ENCODE data around the gene SPINK2.

The SPINK2 gene

DNA sequence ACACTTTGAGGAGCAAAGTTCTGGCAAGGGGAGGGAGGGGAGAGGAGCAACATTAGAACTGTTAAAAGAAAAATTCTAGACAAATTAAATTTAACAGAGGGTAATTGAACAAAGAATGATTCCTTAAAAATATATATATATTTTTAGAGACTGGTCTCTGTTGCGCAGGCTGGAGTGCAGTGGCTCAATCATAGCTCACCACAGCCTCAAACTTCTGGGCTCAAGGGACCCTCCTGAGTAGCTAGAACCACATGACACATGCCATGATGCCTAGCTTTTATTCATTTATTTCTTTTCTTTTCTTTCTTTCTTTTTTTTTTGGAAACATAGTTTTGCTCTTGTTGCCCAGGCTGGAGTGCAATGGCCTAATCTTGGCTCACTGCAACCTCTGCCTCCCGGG, 19.1 kb upstream of the SPINK2 start:
- Histone ChIP-seq H3K36me3 (ENCODE audit: insufficient read depth, low read length) (no peaks in the 10 kb centered on the region), H3K9ac (ENCODE audit: low read length) (no peak overlapping the region), H3K4me1 (ENCODE audit: insufficient read depth, low read length) (no peaks in the 10 kb centered on the region), H3K27me3 (ENCODE audit: control insufficient read depth in 1 of 2, insufficient read depth in 2 of 2, low read length in 2 of 2) (no peaks in the 10 kb centered on the region), H3K27ac (ENCODE audit: low read depth, low read length) (no peak overlapping the region), H3K9me3 (ENCODE audit: low read length) (no peaks in the 10 kb centered on the region), H3K4me3 (ENCODE audit: low read depth in 1 of 2, low read length in 2 of 2) (no peak overlapping the region)

DNA sequence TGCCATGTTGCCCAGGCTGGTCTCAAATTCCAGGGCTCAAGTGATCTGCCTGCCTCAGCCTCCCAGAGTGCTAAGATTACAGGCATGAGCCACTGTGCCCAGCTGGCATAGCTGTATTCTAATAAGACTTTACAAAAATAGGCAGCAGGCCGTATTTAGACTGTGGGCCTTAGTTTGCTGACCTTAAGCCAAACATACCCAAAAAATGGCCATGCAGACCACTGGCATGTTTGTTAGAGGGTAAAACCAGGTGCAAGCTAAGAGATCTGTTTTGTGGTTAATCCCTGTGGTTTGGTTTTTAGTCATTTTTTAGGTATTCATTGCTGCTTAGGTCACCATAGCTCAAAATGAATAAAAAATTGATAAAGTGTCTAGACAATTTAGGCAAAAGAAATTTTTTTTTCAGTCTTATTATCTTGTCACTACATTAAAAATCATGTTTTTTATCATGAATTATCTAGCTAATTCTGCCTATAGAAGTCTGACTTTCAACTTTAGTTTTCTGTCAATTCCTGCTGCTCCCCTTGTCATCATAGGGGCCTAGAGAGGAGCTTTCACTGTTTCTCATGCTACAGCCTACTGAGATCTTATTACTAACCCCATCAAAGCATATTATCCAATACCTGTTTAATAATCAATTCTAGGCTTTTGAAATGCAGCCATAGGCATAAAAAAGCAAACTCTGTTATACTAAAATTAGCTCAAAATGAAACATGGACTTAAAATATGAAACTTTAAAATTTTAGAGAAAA, 7.5 kb upstream of the SPINK2 start:
- H3K27me3 ChIP-seq (ENCODE audit: control insufficient read depth in 1 of 2, insufficient read depth in 2 of 2, low read length in 2 of 2), result no peaks in the 10 kb centered on the region
- no peak overlapping the region for H3K9ac ChIP-seq (ENCODE audit: low read length)
- no peaks in the 10 kb centered on the region for H3K9me3 ChIP-seq (ENCODE audit: low read length)
- H3K4me1 ChIP-seq (ENCODE audit: insufficient read depth, low read length), result no peaks in the 10 kb centered on the region
- no peaks in the 10 kb centered on the region for H3K36me3 ChIP-seq (ENCODE audit: insufficient read depth, low read length)
- H3K27ac ChIP-seq (ENCODE audit: low read depth, low read length), result no peak overlapping the region
- H3K4me3 ChIP-seq (ENCODE audit: low read depth in 1 of 2, low read length in 2 of 2), result no peak overlapping the region

DNA sequence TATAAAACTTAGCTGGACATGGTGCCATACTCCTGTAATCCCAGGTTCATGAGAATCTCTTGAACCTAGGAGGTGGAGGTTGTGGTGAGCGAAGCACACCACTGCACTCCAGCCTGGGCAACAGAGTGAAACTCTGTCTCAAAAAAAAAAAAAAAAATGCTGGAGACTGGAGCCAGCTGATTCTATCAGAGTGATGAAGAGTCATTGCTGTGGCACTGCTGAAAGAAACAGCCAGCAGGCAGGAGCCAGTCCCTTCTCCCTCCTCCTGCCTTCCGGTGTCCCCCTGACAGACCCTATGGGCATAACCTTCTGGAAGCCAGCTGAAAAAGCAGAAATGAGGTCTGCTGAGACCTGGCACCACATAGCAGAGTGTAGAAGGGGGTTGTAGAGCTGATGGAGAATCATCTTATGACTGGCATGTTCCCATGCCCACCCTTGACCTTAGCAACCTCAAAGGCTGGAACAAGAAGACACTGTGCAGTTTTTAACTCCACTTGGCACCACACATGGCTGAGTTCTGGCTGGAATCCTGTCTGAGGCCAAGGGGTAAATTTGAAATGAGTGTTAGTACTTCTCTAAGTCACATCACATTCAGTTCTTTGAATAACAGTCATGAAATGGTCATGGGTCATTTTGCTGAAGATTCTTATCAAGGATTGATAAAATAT, 2.6 kb upstream of the SPINK2 start:
- H3K27ac ChIP-seq (ENCODE audit: low read depth, low read length), result no peak overlapping the region
- H3K4me3 ChIP-seq (ENCODE audit: low read depth in 1 of 2, low read length in 2 of 2), result no peak overlapping the region
- H3K4me1 ChIP-seq (ENCODE audit: insufficient read depth, low read length), result no peaks in the 10 kb centered on the region
- H3K9me3 ChIP-seq (ENCODE audit: low read length), result no peaks in the 10 kb centered on the region
- H3K9ac ChIP-seq (ENCODE audit: low read length), result no peak overlapping the region
- H3K27me3 ChIP-seq (ENCODE audit: control insufficient read depth in 1 of 2, insufficient read depth in 2 of 2, low read length in 2 of 2), result peaks cover 15 to 19% of the 10 kb centered on the region in 2 donors
- no peaks in the 10 kb centered on the region for H3K36me3 ChIP-seq (ENCODE audit: insufficient read depth, low read length)

DNA sequence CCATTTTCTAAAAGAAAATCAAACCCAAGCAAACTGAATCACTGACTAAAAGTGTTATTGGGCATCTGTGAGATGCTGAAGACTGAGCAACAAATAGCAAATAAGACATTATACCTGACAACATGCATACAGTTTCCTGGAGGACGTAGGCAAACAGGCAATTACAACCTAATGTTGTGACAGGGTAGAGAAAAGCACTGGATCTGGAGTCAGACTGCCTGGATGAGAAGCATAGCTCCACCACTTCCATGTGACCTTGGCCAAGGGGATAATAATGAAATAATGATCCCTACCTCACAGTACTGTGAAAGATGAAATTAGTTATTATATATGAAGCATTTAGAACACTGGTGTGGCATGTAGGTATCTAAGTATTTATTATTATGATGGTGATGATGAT, 2.7 kb downstream of the SPINK2 start:
- Histone ChIP-seq H3K9me3 (ENCODE audit: low read length) (no peaks in the 10 kb centered on the region), H3K36me3 (ENCODE audit: insufficient read depth, low read length) (no peaks in the 10 kb centered on the region), H3K27me3 (ENCODE audit: control insufficient read depth in 1 of 2, insufficient read depth in 2 of 2, low read length in 2 of 2) (peaks cover 15 to 23% of the 10 kb centered on the region in 2 donors), H3K27ac (ENCODE audit: low read depth, low read length) (no peak overlapping the region), H3K9ac (ENCODE audit: low read length) (no peak overlapping the region), H3K4me1 (ENCODE audit: insufficient read depth, low read length) (no peaks in the 10 kb centered on the region), H3K4me3 (ENCODE audit: low read depth in 1 of 2, low read length in 2 of 2) (no peak overlapping the region)

DNA sequence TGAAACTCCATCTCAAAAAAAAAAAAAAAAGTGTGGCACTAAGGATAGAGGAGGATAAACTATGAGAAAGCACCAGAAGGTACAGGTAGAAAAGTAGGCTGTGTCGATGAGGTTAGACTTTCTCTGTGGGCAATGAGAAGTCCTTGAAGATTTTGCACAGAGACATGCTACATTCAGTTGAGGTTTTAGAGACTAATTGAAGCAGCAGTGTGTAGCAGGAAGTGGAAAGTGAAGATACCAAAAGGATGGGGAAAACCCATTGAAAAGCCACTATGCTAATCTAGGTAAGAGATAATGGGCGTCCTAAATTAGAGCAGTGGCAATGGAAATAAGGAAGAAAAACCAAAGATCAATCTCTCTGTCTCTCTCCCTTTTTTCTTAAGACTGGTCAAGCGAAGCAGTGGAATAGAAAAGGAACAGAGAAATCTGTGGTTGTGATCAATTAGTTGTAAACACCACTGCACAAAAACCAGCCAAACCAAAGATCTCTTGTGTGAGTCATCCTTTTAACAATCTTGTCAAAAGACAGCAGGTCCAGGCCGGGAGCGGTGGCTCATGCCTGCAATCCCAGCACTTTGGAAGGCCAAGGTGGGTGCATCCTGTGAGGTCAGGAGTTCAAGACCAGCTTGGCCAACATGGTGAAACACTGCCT, 3.5 kb downstream of the SPINK2 start:
- Histone ChIP-seq H3K4me3 (ENCODE audit: low read depth in 1 of 2, low read length in 2 of 2) (no peak overlapping the region), H3K27me3 (ENCODE audit: control insufficient read depth in 1 of 2, insufficient read depth in 2 of 2, low read length in 2 of 2) (peaks cover 15 to 23% of the 10 kb centered on the region in 2 donors), H3K4me1 (ENCODE audit: insufficient read depth, low read length) (no peaks in the 10 kb centered on the region), H3K27ac (ENCODE audit: low read depth, low read length) (no peak overlapping the region), H3K9ac (ENCODE audit: low read length) (no peak overlapping the region), H3K9me3 (ENCODE audit: low read length) (no peaks in the 10 kb centered on the region), H3K36me3 (ENCODE audit: insufficient read depth, low read length) (no peaks in the 10 kb centered on the region)

DNA sequence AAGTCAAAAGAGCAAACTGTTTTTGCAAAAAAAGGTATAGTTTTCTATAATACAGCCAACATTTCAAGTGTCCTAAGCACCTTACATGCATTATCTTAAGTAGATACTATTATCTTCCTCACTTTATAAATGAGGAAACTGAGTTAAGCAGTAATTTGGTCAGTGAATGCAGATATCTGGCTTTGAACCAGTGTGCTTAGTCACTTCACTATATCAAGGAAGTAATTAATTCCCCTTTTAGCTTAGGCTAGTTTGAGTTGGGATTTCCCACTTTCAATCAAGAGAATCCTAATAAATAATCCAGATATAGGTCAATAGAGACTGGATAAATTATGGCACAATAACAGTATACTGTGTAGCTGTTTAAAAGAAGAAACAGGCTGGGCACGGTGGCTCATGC, 14.8 kb downstream of the SPINK2 start:
- no peaks in the 10 kb centered on the region for H3K27me3 ChIP-seq (ENCODE audit: control insufficient read depth in 1 of 2, insufficient read depth in 2 of 2, low read length in 2 of 2)

DNA sequence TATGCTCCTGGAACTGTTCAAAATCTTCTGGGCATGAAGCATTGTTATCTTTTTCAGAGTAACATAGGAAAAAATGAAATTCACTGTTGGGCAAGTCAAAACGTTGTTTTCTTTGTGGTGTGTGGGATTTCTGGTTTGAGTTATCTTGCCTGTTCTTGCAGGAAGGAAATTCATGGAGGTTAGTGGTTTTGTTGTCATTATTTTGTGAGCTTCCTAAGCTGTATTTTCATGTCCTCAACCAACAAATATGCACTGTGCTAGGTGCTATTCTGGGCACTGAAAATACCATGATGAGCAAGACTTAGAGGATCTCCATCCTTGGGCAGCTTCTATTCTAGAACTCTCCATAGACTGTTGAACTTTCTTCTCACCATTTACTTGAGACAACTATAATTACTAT, 16.9 kb downstream of the SPINK2 start:
- Histone ChIP-seq H3K4me3 (ENCODE audit: low read depth in 1 of 2, low read length in 2 of 2) (no peak overlapping the region), H3K4me1 (ENCODE audit: insufficient read depth, low read length) (peaks cover under 1% of the 10 kb centered on the region), H3K27me3 (ENCODE audit: control insufficient read depth in 1 of 2, insufficient read depth in 2 of 2, low read length in 2 of 2) (no peaks in the 10 kb centered on the region), H3K27ac (ENCODE audit: low read depth, low read length) (no peak overlapping the region), H3K36me3 (ENCODE audit: insufficient read depth, low read length) (no peaks in the 10 kb centered on the region), H3K9ac (ENCODE audit: low read length) (no peak overlapping the region), H3K9me3 (ENCODE audit: low read length) (no peaks in the 10 kb centered on the region)

More for the DNA sequence above, 14.8 kb downstream of the SPINK2 start:
- Histone ChIP-seq H3K27ac (ENCODE audit: low read depth, low read length) (no peak overlapping the region), H3K9ac (ENCODE audit: low read length) (no peak overlapping the region), H3K4me1 (ENCODE audit: insufficient read depth, low read length) (no peaks in the 10 kb centered on the region), H3K4me3 (ENCODE audit: low read depth in 1 of 2, low read length in 2 of 2) (no peak overlapping the region), H3K9me3 (ENCODE audit: low read length) (no peaks in the 10 kb centered on the region), H3K36me3 (ENCODE audit: insufficient read depth, low read length) (no peaks in the 10 kb centered on the region)

DNA sequence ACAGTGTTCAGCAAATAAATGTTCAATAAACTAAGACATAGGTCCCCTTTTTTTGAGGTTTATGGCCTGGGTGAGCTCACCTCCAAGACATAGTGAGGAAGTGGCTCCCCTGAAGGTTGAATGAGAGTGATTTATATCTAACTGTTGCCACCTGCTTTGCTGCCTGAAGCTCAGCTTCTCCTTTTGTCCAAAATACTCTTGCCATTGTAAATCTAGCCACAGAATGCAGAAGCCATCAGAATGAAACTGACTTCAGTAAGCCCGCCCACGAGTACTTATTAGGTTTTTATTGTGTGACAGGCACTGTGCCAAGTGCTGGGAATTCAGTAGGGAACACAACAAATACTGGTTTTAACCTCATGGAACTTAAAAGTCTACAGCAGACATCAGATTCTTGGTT, 18.0 kb downstream of the SPINK2 start:
- H3K27ac ChIP-seq (ENCODE audit: low read depth, low read length), result no peak overlapping the region
- no peaks in the 10 kb centered on the region for H3K27me3 ChIP-seq (ENCODE audit: control insufficient read depth in 1 of 2, insufficient read depth in 2 of 2, low read length in 2 of 2)
- peaks cover 5% of the 10 kb centered on the region for H3K4me1 ChIP-seq (ENCODE audit: insufficient read depth, low read length)
- H3K36me3 ChIP-seq (ENCODE audit: insufficient read depth, low read length), result no peaks in the 10 kb centered on the region
- H3K9ac ChIP-seq (ENCODE audit: low read length), result no peak overlapping the region
- H3K9me3 ChIP-seq (ENCODE audit: low read length), result no peaks in the 10 kb centered on the region
- no peak overlapping the region for H3K4me3 ChIP-seq (ENCODE audit: low read depth in 1 of 2, low read length in 2 of 2)

DNA sequence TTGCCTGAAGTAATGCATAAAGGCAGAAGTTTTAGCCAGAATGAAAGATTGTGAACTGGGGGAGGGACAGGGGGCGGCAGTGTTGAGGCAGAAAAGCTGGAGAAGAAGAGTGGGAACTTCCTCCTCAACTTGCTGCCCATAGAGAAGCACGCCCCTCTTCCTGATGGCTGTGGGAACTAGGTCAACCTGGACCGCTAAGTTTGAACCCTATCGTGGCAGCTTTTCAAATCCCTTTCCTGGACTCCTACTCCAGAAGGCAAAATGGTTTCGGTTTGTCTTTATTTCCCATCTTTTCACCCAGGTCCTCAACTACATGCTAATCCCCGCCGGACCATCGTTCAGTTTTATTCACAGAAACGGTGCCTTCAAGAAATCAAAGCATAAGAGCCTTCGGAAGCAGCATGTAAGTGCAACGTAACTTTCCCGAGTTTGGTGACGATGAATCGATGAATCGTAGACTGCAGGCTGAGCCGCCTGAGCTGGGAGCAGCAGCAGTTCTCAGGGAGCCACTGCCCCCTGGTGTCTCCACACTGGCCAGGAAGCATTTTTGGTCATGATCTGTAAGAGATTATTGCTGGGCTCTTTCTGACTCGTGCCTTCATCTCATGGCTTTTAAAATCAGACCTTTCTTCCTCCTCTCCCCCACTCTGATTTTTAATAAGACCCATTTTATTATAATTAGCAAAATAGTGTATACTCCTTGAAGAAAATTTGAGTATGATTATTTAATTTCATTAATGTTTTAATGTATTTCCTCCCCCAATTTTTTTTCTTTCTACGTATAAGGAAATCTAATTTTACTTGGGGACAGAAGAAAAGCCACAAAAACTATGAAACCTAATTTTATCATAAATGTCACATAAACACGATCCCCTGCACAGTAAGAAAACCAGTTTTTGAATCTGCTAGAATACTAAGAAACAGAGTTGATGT, 21.4 kb downstream of the SPINK2 start:
- Histone ChIP-seq H3K4me1 (ENCODE audit: insufficient read depth, low read length) (peaks cover 5% of the 10 kb centered on the region), H3K36me3 (ENCODE audit: insufficient read depth, low read length) (no peaks in the 10 kb centered on the region), H3K27me3 (ENCODE audit: control insufficient read depth in 1 of 2, insufficient read depth in 2 of 2, low read length in 2 of 2) (no peaks in the 10 kb centered on the region), H3K27ac (ENCODE audit: low read depth, low read length) (no peak overlapping the region), H3K9me3 (ENCODE audit: low read length) (no peaks in the 10 kb centered on the region), H3K9ac (ENCODE audit: low read length) (peak overlapping the region; percentile 72), H3K4me3 (ENCODE audit: low read depth in 1 of 2, low read length in 2 of 2) (peak overlapping the region; percentile 39 to 92)

DNA sequence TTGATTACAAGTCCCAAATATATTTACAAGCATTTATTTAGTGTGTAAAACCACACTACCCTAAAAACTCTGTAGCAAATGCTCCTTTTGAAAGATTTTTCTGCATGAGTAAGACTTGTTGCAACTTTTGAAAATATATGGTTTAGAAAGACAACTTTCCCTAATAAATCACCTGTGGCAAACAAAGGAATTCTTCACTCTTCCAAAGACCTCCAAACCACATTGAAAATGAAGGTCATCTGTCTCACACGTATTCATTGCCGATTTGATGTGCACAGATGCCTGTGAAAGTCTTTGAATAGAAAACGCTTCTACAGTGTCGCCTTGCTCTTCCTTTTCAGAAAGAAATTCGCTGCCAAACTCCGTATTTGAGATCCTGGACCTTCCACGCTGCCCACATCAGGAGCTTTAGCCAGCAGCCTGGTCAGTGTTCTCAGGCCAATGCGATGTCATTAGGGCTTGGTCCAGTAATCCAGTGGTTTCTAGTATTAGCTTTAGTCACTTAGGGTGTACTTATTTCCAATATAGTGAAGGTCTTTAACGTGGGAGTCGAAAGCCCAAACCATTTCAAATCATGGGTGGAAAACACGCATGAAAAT, 22.2 kb downstream of the SPINK2 start:
- Histone ChIP-seq H3K4me1 (ENCODE audit: insufficient read depth, low read length) (peaks cover 5% of the 10 kb centered on the region), H3K9me3 (ENCODE audit: low read length) (no peaks in the 10 kb centered on the region), H3K27me3 (ENCODE audit: control insufficient read depth in 1 of 2, insufficient read depth in 2 of 2, low read length in 2 of 2) (no peaks in the 10 kb centered on the region), H3K27ac (ENCODE audit: low read depth, low read length) (no peak overlapping the region), H3K9ac (ENCODE audit: low read length) (peak overlapping the region; percentile 72), H3K4me3 (ENCODE audit: low read depth in 1 of 2, low read length in 2 of 2) (peak overlapping the region; percentile 39 to 92), H3K36me3 (ENCODE audit: insufficient read depth, low read length) (no peaks in the 10 kb centered on the region)
